Breast epithelium (tissue), 3 donors: ENCODE results near the gene PNMA1.

Experiments used
- POLR2A ChIP-seq: fragments of 450-650 bp; IDR thresholded peaks from one replicate; pipeline ENCODE4 v1.6.1; 2016; ENCODE audit warnings: antibody characterized with exemption, mild to moderate bottlenecking, moderate library complexity
- POLR2AphosphoS5 ChIP-seq, 3 donors: sonication (generic); formaldehyde crosslinking; IDR thresholded peaks; one replicate each; pipeline ENCODE4 v1.6.1; 2017; ENCODE audit warnings: antibody characterized with exemption in 3 of 3
- TF ChIP-seq, protein P1 (sequence below), 3 donors: fragments of 450-650 bp; IDR thresholded peaks; one replicate each; pipeline ENCODE4 v1.5.1; 2016 to 2017; ENCODE audit warnings: antibody characterized with exemption in 3 of 3, mild to moderate bottlenecking in 3 of 3, moderate library complexity in 3 of 3

DNA sequence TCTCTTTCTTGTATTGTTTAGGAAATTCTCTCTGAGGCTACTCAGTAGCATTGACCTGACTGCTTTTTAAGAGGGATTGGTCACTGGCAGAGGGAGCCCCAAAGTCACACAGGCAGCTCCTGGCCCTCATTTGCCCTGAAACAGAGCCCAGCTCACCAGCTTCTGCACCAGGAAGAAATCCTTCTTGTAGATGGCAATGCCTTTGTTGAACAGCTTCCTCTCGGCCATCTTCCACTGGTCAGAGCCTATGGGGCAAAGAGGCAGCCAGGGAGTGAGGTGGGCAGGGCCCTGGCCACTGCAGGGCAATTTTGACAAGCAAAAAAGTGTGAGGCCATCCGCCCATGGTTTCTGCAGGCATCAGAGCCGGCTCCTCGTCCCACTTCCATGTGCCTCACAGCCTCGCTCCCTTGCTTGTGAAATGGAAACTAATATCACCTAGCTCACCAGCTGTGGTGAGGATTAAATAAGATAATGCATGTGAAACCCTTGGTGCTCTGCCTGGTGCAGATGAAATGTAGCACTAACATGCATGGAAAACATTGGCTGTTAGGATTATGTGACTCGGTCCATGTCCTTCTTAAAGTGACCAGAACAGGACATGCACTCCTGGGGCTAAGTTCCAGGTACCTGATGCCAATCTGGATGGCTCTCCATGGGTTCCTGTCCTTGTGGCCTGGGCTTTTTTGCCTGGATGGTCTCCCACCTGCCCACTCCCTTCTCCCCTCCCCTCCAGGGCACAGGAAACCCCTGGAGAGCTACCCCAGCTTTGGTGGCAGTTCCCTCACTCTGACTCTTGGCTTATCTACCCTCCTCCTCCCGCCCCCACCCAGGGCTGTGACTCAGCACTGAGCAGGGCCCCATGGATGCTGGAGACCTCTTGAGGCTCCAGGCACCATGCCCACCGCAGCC is 11.2 kb upstream of the PNMA1 start:
- TF ChIP-seq, protein P1, sequence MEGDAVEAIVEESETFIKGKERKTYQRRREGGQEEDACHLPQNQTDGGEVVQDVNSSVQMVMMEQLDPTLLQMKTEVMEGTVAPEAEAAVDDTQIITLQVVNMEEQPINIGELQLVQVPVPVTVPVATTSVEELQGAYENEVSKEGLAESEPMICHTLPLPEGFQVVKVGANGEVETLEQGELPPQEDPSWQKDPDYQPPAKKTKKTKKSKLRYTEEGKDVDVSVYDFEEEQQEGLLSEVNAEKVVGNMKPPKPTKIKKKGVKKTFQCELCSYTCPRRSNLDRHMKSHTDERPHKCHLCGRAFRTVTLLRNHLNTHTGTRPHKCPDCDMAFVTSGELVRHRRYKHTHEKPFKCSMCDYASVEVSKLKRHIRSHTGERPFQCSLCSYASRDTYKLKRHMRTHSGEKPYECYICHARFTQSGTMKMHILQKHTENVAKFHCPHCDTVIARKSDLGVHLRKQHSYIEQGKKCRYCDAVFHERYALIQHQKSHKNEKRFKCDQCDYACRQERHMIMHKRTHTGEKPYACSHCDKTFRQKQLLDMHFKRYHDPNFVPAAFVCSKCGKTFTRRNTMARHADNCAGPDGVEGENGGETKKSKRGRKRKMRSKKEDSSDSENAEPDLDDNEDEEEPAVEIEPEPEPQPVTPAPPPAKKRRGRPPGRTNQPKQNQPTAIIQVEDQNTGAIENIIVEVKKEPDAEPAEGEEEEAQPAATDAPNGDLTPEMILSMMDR (IDR thresholded peaks at IDR 0.05) = no peak
- TF ChIP-seq POLR2AphosphoS5 (IDR thresholded peaks at IDR 0.05) (no peak), POLR2A (no peak)
